ENCODE data around the gene ERI3. TPM values are rescaled to one million over a fixed set of nuclear protein-coding genes. Genes with fewer than 3 reads are reported as not detected.

The ERI3 gene
- total RNA-seq, 4 donors from 2014 or later: 31.9 to 58.8 (median 48.1) TPM

GRCh38 chr1:44262414-44262813 is 92.6 kb downstream of the ERI3 start:
- no peak for ATAC-seq
- Histone ChIP-seq H3K4me1 (no peaks in the 10 kb centered on the region), H3K9me3 (no peaks in the 10 kb centered on the region), H3K27ac (no peak overlapping the region), H3K27me3 (no peaks in the 10 kb centered on the region), H3K4me3 (no peak overlapping the region), H3K36me3 (peaks cover 0 to 6% of the 10 kb centered on the region in 2 donors)
- WGBS, 2 donors (ENCODE audit: low coverage in 1 of 2): 78% methylated on average over 1 of the region's 6 CpGs; no CpG with 5 or more reads in 1 of the 2 donors
- no peak for TF ChIP-seq EP300 (IDR thresholded peaks at IDR 0.05)
- TF ChIP-seq POLR2A (IDR thresholded peaks at IDR 0.05): no peak
- TF ChIP-seq POLR2AphosphoS5 (IDR thresholded peaks at IDR 0.05): no peak
- no peak for TF ChIP-seq CTCF (IDR thresholded peaks at IDR 0.05)

- Histone ChIP-seq H3K36me3 (peaks cover 0 to 11% of the 10 kb centered on the region in 2 donors), H3K9me3 (no peaks in the 10 kb centered on the region), H3K27ac (no peak overlapping the region), H3K4me3 (no peak overlapping the region), H3K4me1 (no peaks in the 10 kb centered on the region), H3K27me3 (no peaks in the 10 kb centered on the region)
- 83% methylated on average over 1 of the region's 5 CpGs; no CpG with 5 or more reads in 1 of the 2 donors for WGBS, 2 donors (ENCODE audit: low coverage in 1 of 2)
- ATAC-seq: no peak
- TF ChIP-seq POLR2A (IDR thresholded peaks at IDR 0.05) (no peak), CTCF (IDR thresholded peaks at IDR 0.05) (no peak), POLR2AphosphoS5 (IDR thresholded peaks at IDR 0.05) (no peak), EP300 (IDR thresholded peaks at IDR 0.05) (no peak)
Observed at GRCh38 chr1:44261962-44262361, 93.1 kb downstream of the ERI3 start.

- TF ChIP-seq POLR2A (IDR thresholded peaks at IDR 0.05): no peak
- TF ChIP-seq EP300 (IDR thresholded peaks at IDR 0.05): no peak
- TF ChIP-seq CTCF (IDR thresholded peaks at IDR 0.05): no peak
- no peak for TF ChIP-seq POLR2AphosphoS5 (IDR thresholded peaks at IDR 0.05)
- H3K9me3 ChIP-seq: no peaks in the 10 kb centered on the region
Observed at GRCh38 chr1:44261171-44261817, 93.8 kb downstream of the ERI3 start.

GRCh38 chr1:44260792-44261170 is 94.3 kb downstream of the ERI3 start:
- 82 to 88% methylated on average over 2 of the region's 4 CpGs for WGBS, 2 donors (ENCODE audit: low coverage in 1 of 2)

More at GRCh38 chr1:44261171-44261817, 93.8 kb downstream of the ERI3 start:
- no peak for ATAC-seq
- Histone ChIP-seq H3K27me3 (no peaks in the 10 kb centered on the region), H3K36me3 (peaks cover 0 to 17% of the 10 kb centered on the region in 2 donors), H3K27ac (no peak overlapping the region), H3K4me1 (no peaks in the 10 kb centered on the region), H3K4me3 (no peak overlapping the region)
- WGBS, 2 donors (ENCODE audit: low coverage in 1 of 2): 92 to 95% methylated on average over 17 to 23 of the region's 27 CpGs

More at GRCh38 chr1:44260792-44261170, 94.3 kb downstream of the ERI3 start:
- H3K36me3 ChIP-seq: peaks cover 0 to 20% of the 10 kb centered on the region in 2 donors
- no peak overlapping the region for H3K27ac ChIP-seq
- H3K9me3 ChIP-seq: no peaks in the 10 kb centered on the region
- ATAC-seq: no peak
- no peaks in the 10 kb centered on the region for H3K27me3 ChIP-seq
- no peaks in the 10 kb centered on the region for H3K4me1 ChIP-seq
- no peak overlapping the region for H3K4me3 ChIP-seq
- no peak for TF ChIP-seq POLR2A (IDR thresholded peaks at IDR 0.05)
- TF ChIP-seq CTCF (IDR thresholded peaks at IDR 0.05): no peak
- TF ChIP-seq EP300 (IDR thresholded peaks at IDR 0.05): no peak
- no peak for TF ChIP-seq POLR2AphosphoS5 (IDR thresholded peaks at IDR 0.05)

All from gastroesophageal sphincter (tissue), 4 donors.